ENCODE measurements around the gene TBC1D16.

The TBC1D16 gene

GRCh38 chr17:80072410-80072809 lies 36.7 kb upstream of the TBC1D16 start:
- TF ChIP-seq, protein P1, sequence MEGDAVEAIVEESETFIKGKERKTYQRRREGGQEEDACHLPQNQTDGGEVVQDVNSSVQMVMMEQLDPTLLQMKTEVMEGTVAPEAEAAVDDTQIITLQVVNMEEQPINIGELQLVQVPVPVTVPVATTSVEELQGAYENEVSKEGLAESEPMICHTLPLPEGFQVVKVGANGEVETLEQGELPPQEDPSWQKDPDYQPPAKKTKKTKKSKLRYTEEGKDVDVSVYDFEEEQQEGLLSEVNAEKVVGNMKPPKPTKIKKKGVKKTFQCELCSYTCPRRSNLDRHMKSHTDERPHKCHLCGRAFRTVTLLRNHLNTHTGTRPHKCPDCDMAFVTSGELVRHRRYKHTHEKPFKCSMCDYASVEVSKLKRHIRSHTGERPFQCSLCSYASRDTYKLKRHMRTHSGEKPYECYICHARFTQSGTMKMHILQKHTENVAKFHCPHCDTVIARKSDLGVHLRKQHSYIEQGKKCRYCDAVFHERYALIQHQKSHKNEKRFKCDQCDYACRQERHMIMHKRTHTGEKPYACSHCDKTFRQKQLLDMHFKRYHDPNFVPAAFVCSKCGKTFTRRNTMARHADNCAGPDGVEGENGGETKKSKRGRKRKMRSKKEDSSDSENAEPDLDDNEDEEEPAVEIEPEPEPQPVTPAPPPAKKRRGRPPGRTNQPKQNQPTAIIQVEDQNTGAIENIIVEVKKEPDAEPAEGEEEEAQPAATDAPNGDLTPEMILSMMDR (IDR thresholded peaks at IDR 0.05; ENCODE audit: control extremely low read depth, extremely low read depth, low read depth, missing control alignments) = no peak
- CTCF ChIA-PET = no interaction called here
- no peak for DNase-seq (ENCODE audit: extremely low spot score)
- POLR2A ChIA-PET = no interaction called here

- TF ChIP-seq, protein P1 (IDR thresholded peaks at IDR 0.05; ENCODE audit: control extremely low read depth, extremely low read depth, low read depth, missing control alignments) = no peak
- DNase-seq (ENCODE audit: extremely low spot score) = no peak
- CTCF ChIA-PET = interaction anchor here (0.9 kb wide), 1 partner anchor 30 kb away, joined by 3 read pairs; the partner anchor contains the start of gene GAA
- POLR2A ChIA-PET = no interaction called here
These were observed 35.6 kb upstream of the TBC1D16 start for GRCh38 chr17:80071116-80071841.

GRCh38 chr17:80070375-80071115 lies 34.9 kb upstream of the TBC1D16 start:
- DNase-seq (ENCODE audit: extremely low spot score) = no peak
- CTCF ChIA-PET = interaction anchor here (0.9 kb wide), 1 partner anchor 31 kb away, joined by 3 read pairs; the partner anchor contains the start of gene GAA
- TF ChIP-seq, protein P1 (IDR thresholded peaks at IDR 0.05; ENCODE audit: control extremely low read depth, extremely low read depth, low read depth, missing control alignments) = no peak
- POLR2A ChIA-PET = no interaction called here

- CTCF ChIA-PET = interaction anchor here (0.9 kb wide), 2 partner anchors 12 to 33 kb away, joined by 3 read pairs; partner anchors contain the start of gene GAA
- TF ChIP-seq, protein P1 (IDR thresholded peaks at IDR 0.05; ENCODE audit: control extremely low read depth, extremely low read depth, low read depth, missing control alignments) = no peak
- no peak for DNase-seq (ENCODE audit: extremely low spot score)
- POLR2A ChIA-PET = no interaction called here
These were observed 32.9 kb upstream of the TBC1D16 start for GRCh38 chr17:80068301-80069222.

- DNase-seq (ENCODE audit: extremely low spot score) = no peak
- POLR2A ChIA-PET = no interaction called here
- CTCF ChIA-PET = no interaction called here
- TF ChIP-seq, protein P1 (IDR thresholded peaks at IDR 0.05; ENCODE audit: control extremely low read depth, extremely low read depth, low read depth, missing control alignments) = no peak
These were observed 31.8 kb upstream of the TBC1D16 start for GRCh38 chr17:80067393-80067986.
